Measurements from ENCODE around the gene LRRC63.
"Not testable (repeated sequence)": the region's sequence is repeated elsewhere in the genome, so short reads cannot be mapped to it uniquely, and the experiment has no call there.

Gene LRRC63, protein sequence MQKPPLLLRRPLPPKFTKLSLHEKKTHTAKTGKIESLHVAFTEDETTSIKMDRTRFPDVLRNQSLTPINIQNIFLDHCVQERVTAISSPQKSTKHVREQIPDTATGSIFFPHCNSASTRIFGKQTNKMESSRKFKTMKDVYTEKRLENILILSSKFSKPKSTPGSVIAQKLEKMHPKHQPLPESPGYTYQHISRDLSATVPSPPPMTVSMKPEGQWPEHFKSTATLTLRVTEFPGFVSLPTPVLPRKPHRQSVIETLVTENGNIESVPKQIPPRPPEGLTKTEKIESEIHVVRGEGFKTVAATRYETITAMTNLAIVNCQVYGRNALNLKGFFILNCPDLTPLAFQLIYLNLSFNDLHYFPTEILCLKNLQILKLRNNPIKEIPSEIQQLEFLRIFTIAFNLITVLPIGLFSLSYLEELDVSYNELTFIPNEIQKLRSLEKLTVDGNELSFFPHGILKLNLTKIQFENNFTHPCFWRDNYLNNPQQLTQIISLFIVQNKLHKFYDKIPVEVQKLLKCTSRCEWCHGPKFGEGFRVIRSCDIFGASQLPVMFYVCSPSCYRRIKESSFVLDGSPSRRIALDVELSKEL

DNA sequence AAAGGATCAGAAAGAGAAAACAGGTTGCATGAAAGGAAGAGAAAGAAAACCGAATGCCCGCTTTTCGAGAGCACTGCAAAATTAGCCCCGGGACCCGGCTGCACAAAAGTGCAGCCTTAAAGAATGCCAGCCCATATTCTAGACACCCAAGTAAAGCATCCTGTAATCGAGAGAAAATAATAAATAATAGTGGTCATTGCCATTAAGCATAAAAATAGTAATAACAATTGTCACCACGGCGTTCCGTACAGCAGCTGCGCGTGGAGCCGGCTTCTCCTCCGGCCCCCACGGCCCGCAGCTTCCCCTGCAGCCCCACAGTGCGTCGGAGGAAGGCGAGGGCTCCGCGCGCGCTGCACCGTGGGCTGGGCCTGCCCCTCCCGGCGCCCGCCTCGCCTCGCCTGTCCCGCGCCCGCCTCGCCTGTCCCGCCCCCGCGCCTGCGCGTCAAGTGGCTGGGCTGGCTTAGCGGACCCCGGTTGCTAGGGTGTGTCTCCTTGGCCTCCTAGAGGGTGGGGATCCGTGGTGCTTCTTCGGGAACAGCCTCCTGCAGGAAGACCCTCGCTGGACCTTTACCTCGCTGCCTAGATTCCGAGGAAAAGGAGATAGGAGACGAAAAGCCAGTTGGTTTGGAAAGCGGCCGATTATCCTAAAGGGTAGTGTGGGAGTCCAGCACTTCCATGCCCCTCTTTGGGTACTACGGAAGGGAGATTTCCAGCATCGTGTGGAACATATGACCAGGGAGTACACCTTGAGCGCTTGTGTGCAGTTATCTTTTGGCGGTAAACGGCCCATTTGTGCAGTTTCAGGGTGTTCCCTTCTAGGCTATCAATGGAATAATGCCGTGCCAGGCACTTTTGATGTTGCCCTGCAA, at the start of gene LRRC63:
Gene LRRC63 (plus strand): TSS at position 446 of the 869 bp plus-strand sequence. CDS start 1,107 bp downstream, outside the sequence.
- DNase-seq (ENCODE audit: low spot score) = peak; percentile 25

DNA sequence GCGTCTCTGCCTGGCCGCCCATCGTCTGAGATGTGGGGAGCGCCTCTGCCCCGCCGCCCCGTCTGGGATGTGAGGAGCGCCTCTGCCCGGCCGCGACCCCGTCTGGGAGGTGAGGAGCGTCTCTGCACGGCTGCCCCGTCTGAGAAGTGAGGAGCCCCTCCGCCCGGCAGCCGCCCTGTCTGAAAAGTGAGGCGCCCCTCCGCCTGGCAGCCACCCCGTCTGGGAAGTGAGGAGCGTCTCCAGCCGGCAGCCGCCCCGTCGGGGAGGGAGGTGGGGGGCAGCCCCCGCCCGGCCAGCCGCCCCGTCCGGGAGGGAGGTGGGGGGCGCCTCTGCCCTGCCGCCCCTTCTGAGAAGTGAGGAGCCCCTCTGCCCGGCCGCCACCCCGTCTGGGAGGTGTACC, 49.0 kb upstream of the LRRC63 start:
- not testable (repeated sequence) for DNase-seq (ENCODE audit: low spot score)

DNA sequence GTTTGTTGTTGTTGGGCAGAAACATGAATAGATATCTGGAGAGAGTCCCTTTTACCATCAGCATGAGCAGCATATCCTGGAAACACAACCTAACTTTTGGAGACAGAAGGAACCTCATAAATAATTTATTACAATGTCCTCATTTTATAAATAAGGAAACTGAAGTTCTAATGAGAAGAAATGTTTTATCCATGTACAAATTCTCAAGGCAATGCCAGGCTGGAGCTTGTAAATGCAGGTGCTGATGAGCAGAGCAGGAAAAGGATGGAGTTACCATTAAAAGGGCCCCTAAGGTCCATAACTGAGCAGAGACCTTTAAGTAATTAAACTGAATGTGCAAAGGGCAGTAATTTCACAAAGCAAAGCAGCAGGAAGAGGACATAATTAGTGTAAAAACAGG, 47.1 kb upstream of the LRRC63 start:
- no peak for DNase-seq (ENCODE audit: low spot score)

DNA sequence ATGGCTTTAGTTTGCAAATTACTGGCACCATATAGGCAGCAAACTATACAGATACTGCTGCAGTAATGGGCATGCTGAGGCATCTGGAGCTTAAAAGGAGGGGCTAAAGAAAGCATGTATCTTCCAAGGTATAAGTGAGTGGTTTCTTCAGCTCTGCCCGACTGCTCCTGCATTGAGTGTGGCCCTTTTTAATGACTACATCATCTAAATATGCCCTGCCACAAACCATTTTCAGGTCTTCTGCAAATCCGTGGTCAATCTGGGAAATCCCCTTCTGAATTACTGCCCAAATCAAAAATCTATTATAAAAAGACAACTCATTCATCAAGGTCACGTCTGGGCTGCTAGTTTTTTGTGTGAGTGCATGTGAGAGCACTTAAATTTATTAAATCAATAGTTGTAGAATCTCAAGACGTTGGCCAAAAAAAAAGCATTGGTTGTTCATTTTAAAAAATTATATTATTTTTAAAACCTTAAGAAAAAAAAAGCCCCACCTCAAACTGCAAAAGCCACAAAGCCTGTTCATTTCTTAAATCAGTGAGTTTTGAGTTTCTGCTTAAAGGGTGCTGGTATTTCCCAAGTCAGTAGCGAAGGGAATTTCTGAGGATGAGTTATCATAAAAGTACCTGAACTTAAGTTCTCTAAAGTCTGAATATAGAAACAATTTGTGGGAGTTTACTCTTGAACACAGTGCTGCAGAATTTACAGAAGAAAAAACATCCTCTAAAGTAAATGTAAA, 46.1 kb upstream of the LRRC63 start:
- peak; percentile 23 for DNase-seq (ENCODE audit: low spot score)

DNA sequence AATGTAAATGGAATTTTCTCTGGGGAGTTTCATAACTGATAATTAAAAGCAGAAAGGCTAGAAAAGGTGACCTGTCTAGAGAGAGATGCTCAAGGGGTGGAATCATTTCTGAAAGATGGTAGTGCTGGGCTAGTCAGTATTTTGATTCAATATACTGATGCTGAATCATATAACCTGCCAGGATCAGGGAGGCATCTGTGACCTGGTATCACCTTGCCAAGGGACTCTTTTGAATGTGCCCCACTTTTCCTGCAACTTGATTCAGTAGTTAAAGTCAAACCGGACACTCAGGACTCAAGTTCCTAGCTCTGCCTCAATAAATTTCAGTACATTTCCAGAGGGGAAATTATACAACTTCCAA, 45.5 kb upstream of the LRRC63 start:
- DNase-seq (ENCODE audit: low spot score) = no peak

DNA sequence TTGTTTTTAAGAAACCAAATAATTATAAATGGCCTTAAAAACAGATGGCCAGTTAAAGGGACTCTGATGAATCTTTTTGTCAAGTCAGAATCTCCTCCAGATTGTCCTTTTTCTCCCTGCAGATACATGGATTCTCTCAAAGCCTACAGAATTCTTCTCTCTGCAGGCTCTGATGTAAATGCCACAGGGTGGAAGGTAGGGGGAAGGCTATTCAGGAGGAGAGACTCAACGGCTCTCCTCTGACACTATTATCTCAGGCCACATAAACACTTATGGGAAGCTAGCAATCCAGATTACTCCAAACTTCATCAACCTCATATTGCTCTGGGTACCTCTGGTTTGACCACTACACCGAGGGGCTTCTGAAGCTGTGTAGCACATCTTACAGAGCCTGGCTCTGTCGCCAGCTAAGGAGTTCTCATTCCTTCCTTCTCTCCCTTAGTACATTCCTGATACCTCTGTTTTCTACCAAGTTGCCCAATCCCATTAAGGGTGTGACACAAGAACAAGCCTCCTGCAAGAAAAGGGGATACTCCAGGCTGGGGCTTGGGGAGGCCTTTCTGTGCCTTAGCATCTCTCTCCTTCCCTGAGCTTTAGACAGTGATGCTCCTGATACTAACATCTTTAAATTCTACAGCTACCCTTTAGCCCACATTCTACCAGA, 44.6 kb upstream of the LRRC63 start:
- DNase-seq (ENCODE audit: low spot score) = no peak

DNA sequence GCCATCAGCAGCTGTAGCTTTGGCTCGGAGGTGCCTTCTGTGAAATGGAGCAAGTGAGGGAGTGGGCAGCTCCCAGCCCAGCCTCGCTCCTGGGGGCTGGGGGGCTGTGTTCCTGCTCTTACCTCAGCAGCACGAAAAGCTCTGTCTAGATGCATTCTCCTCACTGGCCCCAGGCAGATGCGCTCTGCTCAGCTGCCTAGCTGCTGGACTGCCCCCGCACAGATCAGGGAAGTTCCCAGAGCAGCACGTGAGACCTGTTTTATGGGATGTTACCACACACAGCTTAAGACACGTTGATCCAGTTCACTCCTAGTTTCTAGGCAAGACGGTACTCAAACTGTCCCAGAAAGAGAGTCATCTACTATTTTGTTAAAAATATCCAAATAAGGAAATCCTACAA, 43.4 kb upstream of the LRRC63 start:
- DNase-seq (ENCODE audit: low spot score) = no peak

DNA sequence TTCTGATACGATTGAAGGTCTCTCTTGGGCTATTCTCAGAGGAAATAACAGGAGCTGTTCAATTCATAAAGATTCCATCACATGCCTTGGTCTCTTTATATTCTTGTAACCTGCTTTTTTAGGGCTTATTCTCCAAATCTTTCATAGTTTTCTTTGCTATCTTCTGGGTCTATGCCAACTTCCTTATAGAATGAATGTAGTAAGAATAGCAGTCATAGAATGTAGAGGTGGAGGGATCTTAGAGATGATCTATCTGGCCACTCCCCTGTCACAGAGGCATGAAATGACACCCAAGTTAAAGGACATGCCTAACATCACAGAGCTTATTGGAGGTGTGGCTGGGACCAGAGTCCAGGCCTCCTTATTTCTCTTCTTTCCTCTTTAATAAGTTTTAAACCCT, 42.9 kb upstream of the LRRC63 start:
- no peak for DNase-seq (ENCODE audit: low spot score)

DNA sequence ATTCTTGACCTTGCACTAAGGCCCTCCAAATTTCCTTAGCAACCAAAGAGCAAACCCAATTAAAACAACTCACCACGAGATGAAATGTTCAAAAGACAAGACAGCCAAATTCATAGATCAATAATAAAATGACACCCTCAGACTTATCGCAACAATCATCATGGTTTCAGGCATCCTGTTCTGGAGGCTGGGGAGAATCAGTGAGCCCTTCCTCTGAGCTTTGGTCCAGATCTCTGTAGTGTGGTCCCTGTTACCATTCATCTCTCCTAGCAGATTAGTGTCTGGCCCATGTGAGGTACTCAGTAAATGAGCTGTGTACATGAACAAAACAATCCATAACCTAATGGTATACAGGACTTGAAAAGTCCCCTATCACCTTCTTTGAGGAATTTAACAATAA, 42.0 kb upstream of the LRRC63 start:
- DNase-seq (ENCODE audit: low spot score) = no peak

DNA sequence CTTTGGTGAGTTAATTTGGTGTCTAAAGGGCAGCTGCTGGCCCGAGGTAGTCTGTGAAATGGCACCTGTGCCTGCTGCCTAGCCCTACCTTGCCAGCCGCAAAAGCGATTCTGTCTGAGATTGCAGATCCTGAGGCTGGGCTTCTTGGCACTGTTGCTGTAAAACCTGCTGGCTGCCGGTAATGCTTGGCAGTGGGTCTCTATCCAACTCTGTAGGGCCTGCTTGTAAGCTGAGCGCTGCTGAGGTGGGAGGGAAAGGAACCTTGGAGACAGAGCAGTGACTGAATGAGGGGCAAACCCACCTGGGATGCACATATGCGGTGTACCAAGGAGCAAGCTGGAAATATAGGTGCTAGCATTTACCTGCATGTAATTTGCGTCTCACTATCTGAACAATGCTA, 41.5 kb upstream of the LRRC63 start:
- no peak for DNase-seq (ENCODE audit: low spot score)

DNA sequence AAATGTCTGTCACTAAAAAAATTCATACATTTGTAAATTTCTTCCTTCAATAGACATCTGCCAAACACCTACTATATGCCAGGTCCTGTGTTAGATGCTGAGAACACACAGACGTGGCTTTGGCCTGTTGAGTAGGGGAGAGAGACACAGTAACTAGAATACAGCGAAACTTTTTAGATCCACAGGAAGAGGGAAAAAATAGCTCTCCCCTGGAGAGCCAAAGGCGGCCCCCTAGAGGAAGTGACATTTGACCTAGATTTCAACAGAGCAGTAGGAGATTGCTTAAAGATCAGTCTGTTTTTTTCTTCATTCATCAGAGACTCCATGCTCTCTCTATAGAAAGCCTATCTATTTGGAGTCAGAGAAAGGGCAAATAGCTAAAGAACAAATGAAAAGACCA, 41.0 kb upstream of the LRRC63 start:
- no peak for DNase-seq (ENCODE audit: low spot score)

DNA sequence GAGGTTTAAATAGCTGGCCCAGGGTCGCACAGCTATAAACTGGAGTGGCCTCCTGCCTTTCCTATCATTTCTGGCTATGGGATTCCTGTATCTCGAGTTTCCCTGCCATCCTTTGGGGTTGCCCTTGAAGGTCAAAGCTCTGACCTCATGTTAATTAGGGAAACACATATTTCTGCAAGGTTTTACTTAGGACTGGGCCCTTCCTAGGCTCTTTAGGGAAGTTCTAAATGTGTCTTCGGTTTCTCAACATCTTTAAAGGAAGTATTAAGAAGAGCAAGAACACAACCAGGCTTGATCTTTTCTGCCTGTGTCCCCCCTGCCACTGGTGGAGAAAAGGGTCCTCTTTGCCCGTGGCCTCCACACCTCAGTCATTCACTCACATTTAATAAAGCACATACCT, 40.5 kb upstream of the LRRC63 start:
- DNase-seq (ENCODE audit: low spot score) = no peak

DNA sequence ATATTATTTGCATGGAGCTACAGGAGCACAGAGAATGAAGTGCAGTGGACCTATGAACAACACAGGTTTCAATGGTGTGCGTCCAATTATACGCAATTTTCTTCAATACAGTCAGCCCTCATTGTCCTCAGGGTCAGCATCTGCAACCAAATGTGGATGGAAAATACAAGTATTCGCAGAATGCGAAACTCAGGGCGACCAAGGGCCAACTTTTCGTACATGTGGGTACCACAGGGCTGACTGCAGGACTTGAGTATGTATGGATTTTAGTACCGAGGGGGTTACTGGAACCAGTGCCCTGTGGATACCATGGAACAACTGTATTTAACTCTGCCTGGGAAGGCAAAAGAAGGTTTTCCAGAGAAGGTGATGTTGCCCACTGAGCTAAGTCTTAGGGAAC, 40.0 kb upstream of the LRRC63 start:
- no peak for DNase-seq (ENCODE audit: low spot score)

DNA sequence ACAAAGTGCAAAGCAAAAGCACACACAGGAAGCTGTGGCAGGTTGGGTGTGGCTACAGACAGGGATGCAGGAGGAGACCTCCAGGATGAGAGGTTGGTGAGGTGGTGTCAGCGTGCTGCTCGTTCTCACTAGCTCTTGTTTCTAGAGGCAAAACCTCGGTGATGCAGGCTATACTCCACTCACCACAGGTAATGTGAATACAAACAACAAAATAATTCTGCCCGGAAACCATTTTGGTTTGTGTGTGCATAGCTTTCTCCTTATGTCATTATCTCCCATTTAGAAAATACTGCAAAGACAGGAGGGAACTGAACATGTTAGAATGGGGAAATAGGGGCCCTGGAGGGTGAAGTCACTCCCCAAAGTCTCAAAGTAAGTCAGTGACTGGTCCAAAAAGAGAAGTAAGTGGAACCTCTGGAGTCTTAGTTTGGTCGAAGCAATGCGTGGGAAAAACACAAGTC, 39.2 kb upstream of the LRRC63 start:
- DNase-seq (ENCODE audit: low spot score) = no peak

DNA sequence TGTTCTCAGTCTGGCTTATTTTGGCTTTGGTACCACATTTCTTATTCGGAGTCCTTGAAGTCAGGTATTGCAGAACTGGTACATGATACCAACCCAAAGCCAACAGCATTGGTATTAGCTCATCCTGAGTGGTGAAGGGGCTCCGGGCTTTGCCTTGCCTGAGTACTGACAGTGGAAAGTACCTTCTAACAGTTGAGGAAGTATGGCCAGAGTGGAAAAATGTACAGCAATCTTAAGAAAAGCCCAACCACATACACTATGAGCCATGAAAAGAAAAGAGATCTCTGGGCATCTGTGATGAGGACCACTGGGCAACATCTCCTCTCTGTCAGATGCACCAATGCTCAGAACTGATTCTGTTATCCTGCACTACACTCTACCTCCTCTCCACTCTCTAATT, 38.1 kb upstream of the LRRC63 start:
- DNase-seq (ENCODE audit: low spot score) = no peak

DNA sequence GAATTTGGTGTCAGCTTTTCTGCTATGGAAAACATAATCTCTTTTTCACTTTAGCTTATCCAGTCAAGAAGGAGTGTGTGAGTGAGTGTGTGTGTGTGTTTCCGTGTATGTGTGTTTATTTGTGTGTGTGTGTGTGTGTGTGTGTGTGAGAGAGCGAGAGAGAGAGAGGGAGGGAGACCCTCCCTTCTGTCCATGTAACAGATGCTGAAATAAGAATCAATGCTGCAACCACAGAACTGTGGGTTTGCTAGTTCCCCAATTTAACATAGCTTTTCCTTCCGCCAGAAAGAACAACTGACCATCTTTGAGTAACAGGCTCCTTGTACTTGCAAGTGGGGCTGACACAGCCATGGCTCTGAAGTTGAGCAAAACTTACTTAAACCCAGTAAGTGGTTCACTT, 35.0 kb upstream of the LRRC63 start:
- DNase-seq (ENCODE audit: low spot score) = no peak

DNA sequence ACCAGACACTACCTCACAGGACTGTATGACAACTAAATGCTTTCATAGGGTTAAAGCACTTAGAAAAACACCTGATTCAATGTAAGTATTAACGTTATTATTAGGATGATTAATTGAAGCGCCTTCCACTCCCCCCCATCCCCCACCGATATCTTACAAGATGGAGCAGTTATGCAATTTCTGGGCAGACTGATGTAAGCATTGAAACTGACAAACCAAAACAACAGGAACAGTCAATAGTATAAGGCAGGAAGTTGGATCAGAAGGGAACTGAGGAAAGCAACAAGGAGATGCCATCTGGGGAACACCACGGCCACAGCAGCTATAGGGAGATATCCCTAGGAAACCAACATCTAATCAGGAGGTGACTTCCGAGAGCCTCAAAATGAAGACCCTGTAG, 33.6 kb upstream of the LRRC63 start:
- DNase-seq (ENCODE audit: low spot score) = no peak

DNA sequence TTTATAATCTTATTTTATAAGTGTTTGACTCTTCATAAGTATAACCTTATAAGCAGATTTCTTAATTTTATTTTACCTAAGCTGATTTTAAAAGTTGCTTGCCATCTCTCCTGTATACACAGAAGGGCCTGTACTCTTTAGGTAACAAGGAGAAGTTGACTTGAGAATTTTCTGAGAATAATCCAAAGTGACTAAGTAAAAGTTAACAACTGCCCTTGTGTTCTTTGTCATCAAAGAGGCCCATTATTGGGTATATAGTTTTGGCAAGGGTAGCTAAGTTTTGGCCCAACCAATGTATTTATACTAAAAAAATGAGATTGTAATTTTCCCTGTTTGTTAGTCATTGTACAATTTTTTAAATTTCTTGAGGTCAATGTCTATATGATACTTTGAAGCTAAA, 32.9 kb upstream of the LRRC63 start:
- no peak for DNase-seq (ENCODE audit: low spot score)

DNA sequence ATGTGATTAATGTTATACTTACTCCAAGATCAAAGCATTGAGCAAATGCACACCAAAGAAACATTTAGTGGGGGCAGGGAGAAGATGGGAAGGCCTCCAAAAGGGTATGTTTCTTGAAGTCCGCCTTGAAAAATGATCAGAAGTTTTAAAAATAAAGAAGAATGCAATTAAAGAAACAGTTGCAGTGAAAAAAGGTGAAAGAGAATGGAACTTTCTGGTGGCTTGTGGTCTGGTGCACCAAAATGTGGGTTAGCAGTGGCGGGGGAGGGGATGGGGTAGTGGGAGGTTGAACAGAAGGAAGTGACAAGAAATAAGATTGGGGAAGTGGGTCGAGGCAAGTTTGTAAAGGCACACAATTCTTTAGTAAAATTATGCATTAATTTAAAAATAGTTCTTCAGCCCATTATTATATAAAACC, 32.2 kb upstream of the LRRC63 start:
- DNase-seq (ENCODE audit: low spot score) = no peak

DNA sequence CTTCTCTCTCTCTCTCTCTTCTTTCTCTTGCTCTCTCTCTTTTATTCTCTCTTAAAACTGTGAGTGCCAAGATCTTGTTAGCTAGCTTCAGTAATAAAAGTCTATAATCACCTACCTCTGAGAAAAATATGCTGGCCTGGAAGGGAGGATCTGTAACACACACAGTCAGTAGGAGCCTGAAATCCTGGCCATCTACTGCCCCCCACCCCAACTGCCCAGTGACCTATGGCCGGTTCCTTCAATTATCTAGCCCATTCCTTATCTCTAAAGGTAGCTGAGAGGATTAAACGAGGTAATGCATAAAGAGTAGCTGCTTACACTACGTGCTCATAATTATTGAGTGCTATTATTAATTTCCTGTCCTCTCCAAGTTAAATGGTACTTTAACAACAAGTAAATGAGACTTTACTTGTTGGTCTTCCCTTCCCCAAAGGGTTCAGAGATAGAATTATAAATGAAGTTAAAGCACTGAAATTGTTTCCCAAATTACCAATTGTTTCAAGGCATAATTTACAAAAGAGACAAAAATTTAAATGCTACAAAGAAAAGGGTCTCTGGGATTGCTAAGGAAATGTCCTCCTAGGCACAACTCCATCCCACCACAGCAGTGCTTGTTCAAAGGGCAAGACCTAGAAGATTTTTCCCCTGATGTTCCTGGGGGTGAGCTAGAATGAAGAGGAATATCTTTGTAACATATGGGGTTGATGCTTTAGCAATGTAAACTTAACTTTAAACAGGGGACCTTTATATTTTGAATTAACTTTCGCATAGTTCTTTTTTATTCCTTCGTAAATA, 31.6 kb upstream of the LRRC63 start:
- no peak for DNase-seq (ENCODE audit: low spot score)

DNA sequence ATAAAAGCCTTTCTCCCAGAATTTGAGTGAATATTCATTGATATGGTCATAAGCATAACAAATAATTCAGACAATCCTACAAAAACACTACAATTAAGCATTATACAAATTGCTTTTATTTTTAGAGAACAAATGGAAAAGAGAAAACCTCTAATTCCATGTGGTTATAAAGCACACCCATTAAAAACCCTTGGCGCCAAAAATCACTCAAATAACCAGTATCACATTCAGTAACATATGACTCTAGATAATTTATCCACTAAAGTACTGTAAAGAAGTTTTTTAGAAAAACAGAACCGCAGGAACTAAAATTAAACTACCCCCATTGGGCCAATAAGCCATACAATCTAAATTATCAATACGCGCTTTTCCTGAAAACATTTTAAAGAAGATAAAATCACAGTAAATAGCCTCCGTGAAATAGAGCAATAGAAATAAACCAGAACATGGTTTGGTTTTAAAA, 30.3 kb upstream of the LRRC63 start:
- DNase-seq (ENCODE audit: low spot score) = no peak

Data from SW480 (cell line).